PC-9 (cell line): ENCODE measurements around the gene PRRG2. TPM values are rescaled to one million over a fixed set of nuclear protein-coding genes. Genes with fewer than 3 reads are reported as not detected.
A peak's percentile ranks its signal among the peaks of the same experiment; 100 is the strongest.

Experiments
- BruUV-seq: library from RNA; stranded (reverse); fragments of 400-500 nt; replicated peaks from 2 replicates; lab custom pipeline; 2021; lab: Mats Ljungman, UMichigan
- CTCF ChIA-PET: fragments of 300-600 bp; sonication (Branson Sonifier 250); formaldehyde crosslinking; loops from one replicate; lab custom pipeline; 2022; ENCODE audit warnings: antibody characterized with exemption; lab: Charles Lee
- POLR2A ChIA-PET: fragments of 300-600 bp; sonication (Branson Sonifier 250); formaldehyde crosslinking; loops from one replicate; lab custom pipeline; 2022; ENCODE audit warnings: antibody characterized with exemption; ENCODE audit not compliant: unreplicated experiment; lab: Charles Lee
- DNase-seq, 2 experiments: peaks; one replicate each; pipeline versions ENCODE4 v3.0.0 to v3.0.0-alpha.2; 2015 to 2022; ENCODE audit warnings: mixed read lengths in 1 of 2
- H2AFZ ChIP-seq: fragments of 200-600 bp; sonication (generic); 2 replicates; pipeline ENCODE4 v1.8.1; 2017; ENCODE audit warnings: antibody characterized with exemption
- H3F3A ChIP-seq: fragments of 200-600 bp; sonication (generic); 2 replicates; pipeline ENCODE4 v1.8.1; 2017; ENCODE audit warnings: antibody characterized with exemption, mild to moderate bottlenecking, low read depth; ENCODE audit not compliant: insufficient read depth
- H3K27ac ChIP-seq: fragments of 200-600 bp; sonication (generic); 2 replicates; pipeline ENCODE4 v1.6.1; 2016; ENCODE audit warnings: mixed run types
- H3K27me3 ChIP-seq: fragments of 200-600 bp; sonication (generic); 2 replicates; pipeline ENCODE4 v1.6.1; 2016; ENCODE audit warnings: low read depth, mixed run types; ENCODE audit not compliant: insufficient read depth
- H3K36me3 ChIP-seq: fragments of 200-600 bp; sonication (generic); 2 replicates; pipeline ENCODE4 v1.6.1; 2016; ENCODE audit warnings: low read depth, mixed run types
- H3K4me1 ChIP-seq: fragments of 200-600 bp; sonication (generic); replicated peaks from 2 replicates; pipeline ENCODE4 v1.6.1; 2016; ENCODE audit warnings: mixed run types; ENCODE audit not compliant: insufficient read depth
- H3K4me2 ChIP-seq: fragments of 200-600 bp; sonication (generic); 2 replicates; pipeline ENCODE4 v1.6.1; 2017; ENCODE audit warnings: mixed run types
- H3K4me3 ChIP-seq: fragments of 200-600 bp; sonication (generic); 2 replicates; pipeline ENCODE4 v1.6.1; 2016; ENCODE audit warnings: mixed run types
- H3K79me2 ChIP-seq: fragments of 200-600 bp; sonication (generic); 2 replicates; pipeline ENCODE4 v1.6.1; 2017; ENCODE audit warnings: low read depth, mixed run types
- H3K9me2 ChIP-seq: fragments of 200-600 bp; sonication (generic); 2 replicates; pipeline ENCODE4 v1.8.1; 2017; ENCODE audit warnings: mild to moderate bottlenecking; ENCODE audit not compliant: insufficient read depth
- H3K9me3 ChIP-seq: fragments of 200-600 bp; sonication (generic); 2 replicates; pipeline ENCODE4 v1.8.1; 2016; ENCODE audit warnings: low read depth; ENCODE audit not compliant: insufficient read depth
- H4K20me1 ChIP-seq: fragments of 200-600 bp; sonication (generic); 2 replicates; pipeline ENCODE4 v1.8.1; 2017; ENCODE audit not compliant: insufficient read depth
- CTCF ChIP-seq: fragments of 200-600 bp; sonication (generic); conservative IDR thresholded peaks from 2 replicates; pipeline ENCODE4 v1.6.1; 2017; ENCODE audit warnings: mixed run types, antibody characterized with exemption, mild to moderate bottlenecking, moderate library complexity
- EZH2 ChIP-seq: fragments of 200-600 bp; sonication (generic); IDR thresholded peaks from 2 replicates; pipeline ENCODE4 v1.8.0; 2017; ENCODE audit warnings: antibody characterized with exemption, low read depth
- intact Hi-C: fragments of 100-400 bp; cut with micrococcal nuclease; formaldehyde crosslinking; loops from one replicate; pipeline ENCODE4 v1.10.0; 2022; ENCODE audit not compliant: unreplicated experiment
- total RNA-seq: library from RNA; stranded (reverse); gene quantifications from 2 replicates; pipeline ENCODE4 v1.2.3, GENCODE V29; 2021

PRRG2 gene
- total RNA-seq, 1 experiment from 2014 or later = 16.2 TPM

- H3K4me3 ChIP-seq = no peak overlapping the region
- no peak overlapping the region for H3K27ac ChIP-seq
- no peak overlapping the region for H2AFZ ChIP-seq
- no peaks in the 10 kb centered on the region for H3K27me3 ChIP-seq
- peaks cover 9% of the 10 kb centered on the region; the same call in 1 of the 2 replicates for H3K4me1 ChIP-seq
- ChIA-PET CTCF (no interaction called here), POLR2A (interaction anchor here (0.5 to 0.6 kb wide), 2 partner anchors 73 to 396 kb away, joined by 5 to 9 read pairs; no protein-coding TSS in a partner anchor)
- peaks cover 29% of the 10 kb centered on the region for H4K20me1 ChIP-seq
- no TSS peak for BruUV-seq
- no peaks in the 10 kb centered on the region for H3K9me3 ChIP-seq
- peak in 1 of 2 experiments; percentile 21 for DNase-seq
- TF ChIP-seq CTCF = no peak
- no peak for TF ChIP-seq EZH2
- H3K79me2 ChIP-seq = peaks cover 53% of the 10 kb centered on the region
- 0 out of 2 replicates have a peak, but pooled peaks cover 4% of the 10 kb centered on the region for H3K36me3 ChIP-seq
- no peaks in the 10 kb centered on the region for H3K9me2 ChIP-seq
- intact Hi-C loops = no loop called here
- peak overlapping the region; percentile 95 for H3K4me2 ChIP-seq
- peaks cover 29% of the 10 kb centered on the region for H3F3A ChIP-seq
These were observed 13.3 kb downstream of the PRRG2 start for GRCh38 chr19:49594157-49594992.

DNA sequence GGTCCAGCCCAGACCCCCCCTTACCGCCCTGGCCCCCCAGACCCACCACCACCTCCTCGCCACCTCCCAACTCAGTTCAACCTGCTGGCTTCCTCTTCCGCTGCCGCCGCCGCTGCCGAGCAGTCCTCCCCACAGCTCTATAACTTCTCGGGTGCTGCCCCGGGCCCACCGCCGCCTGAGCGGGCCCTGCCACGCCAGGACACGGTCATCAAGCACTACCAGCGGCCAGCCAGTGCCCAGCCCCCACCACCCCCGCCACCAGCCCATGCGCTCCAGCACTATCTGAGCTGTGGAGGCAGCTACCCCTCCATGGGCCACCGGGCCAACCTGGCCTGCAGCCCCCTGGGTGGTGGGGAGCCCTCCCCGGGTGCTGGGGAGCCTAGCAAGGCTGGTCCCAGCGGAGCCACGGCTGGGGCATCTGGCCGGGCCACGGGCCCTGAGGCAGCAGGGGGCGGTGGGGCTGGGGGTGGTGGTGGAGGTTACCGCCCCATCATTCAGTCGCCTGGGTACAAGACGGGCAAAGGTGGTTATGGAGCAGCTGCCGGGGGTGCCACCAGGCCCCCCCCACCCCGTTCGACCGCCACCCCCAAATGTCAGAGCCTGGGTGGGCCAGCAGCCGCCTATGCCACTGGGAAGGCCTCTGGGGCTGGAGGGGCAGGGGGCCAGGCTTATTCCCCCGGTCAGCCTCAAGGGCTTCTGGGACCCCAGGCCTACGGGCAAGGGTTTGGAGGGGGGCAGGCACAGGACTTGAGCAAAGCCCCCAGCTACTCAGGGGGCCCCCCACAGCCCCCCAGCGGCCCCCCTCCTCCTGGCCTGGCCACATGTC is 14.1 kb downstream of the PRRG2 start:
- Histone ChIP-seq H3K4me1 (peaks cover 6% of the 10 kb centered on the region; the same call in 1 of the 2 replicates), H3F3A (peaks cover 26% of the 10 kb centered on the region; the same call in 1 of the 2 replicates), H3K9me2 (no peaks in the 10 kb centered on the region), H3K36me3 (0 out of 2 replicates have a peak, but pooled peaks cover 10% of the 10 kb centered on the region), H3K4me3 (no peak overlapping the region), H3K9me3 (no peaks in the 10 kb centered on the region), H2AFZ (no peak overlapping the region), H3K79me2 (peaks cover 53% of the 10 kb centered on the region), H3K27me3 (no peaks in the 10 kb centered on the region), H3K27ac (no peak overlapping the region), H4K20me1 (peaks cover 35% of the 10 kb centered on the region), H3K4me2 (no peak overlapping the region)
- POLR2A ChIA-PET = no interaction called here
- no TSS peak for BruUV-seq
- no peak for TF ChIP-seq EZH2
- TF ChIP-seq CTCF = no peak
- peak in 1 of 2 experiments; percentile 18 for DNase-seq
- intact Hi-C loops = no loop called here
- CTCF ChIA-PET = no interaction called here

GRCh38 chr19:49595819-49596404 is 14.8 kb downstream of the PRRG2 start:
- Histone ChIP-seq H3K27me3 (no peaks in the 10 kb centered on the region), H3K27ac (no peak overlapping the region), H2AFZ (no peak overlapping the region), H3K9me3 (no peaks in the 10 kb centered on the region), H3K9me2 (no peaks in the 10 kb centered on the region), H3K79me2 (peaks cover 48% of the 10 kb centered on the region), H3K4me2 (no peak overlapping the region), H3F3A (peaks cover 20% of the 10 kb centered on the region; the same call in 1 of the 2 replicates), H3K4me1 (peaks cover 6% of the 10 kb centered on the region; the same call in 1 of the 2 replicates), H4K20me1 (peaks cover 35% of the 10 kb centered on the region), H3K4me3 (no peak overlapping the region), H3K36me3 (0 out of 2 replicates have a peak, but pooled peaks cover 10% of the 10 kb centered on the region)
- TF ChIP-seq CTCF = no peak
- TF ChIP-seq EZH2 = no peak
- DNase-seq = peak in 1 of 2 experiments; percentile 1
- ChIA-PET CTCF (no interaction called here), POLR2A (no interaction called here)
- BruUV-seq = no TSS peak
- intact Hi-C loops = no loop called here
